IMR-90 (cell line): ENCODE measurements around the gene IRAK3. TPM values are rescaled to one million over a fixed set of nuclear protein-coding genes. Genes with fewer than 3 reads are reported as not detected.

Experiments used
- ATAC-seq: fragments of 200-7000 bp; cut with Tn5 transposase; 2 replicates; pipeline ENCODE4 v1.9.1; 2020; ENCODE audit warnings: low read depth, mild to moderate bottlenecking, moderate library complexity
- BruUV-seq: library from RNA; stranded (reverse); fragments of 400-500 nt; replicated peaks from 2 replicates; lab custom pipeline; 2021; lab: Mats Ljungman, UMichigan
- CTCF ChIA-PET: fragments of 300-600 bp; formaldehyde crosslinking; extraction: SDS; loops from one replicate; lab custom pipeline; 2021; ENCODE audit warnings: antibody characterized with exemption; lab: Yijun Ruan, JAX
- POLR2A ChIA-PET: fragments of 300-600 bp; sonication (Branson Sonifier 250); formaldehyde crosslinking; loops from one replicate; lab custom pipeline; 2022; ENCODE audit warnings: antibody characterized with exemption; ENCODE audit not compliant: unreplicated experiment; lab: Charles Lee
- DNase-seq: peaks from one replicate; pipeline ENCODE4 v3.0.0; 2013
- H2AFZ ChIP-seq: replicated peaks from 2 replicates; pipeline ENCODE3; 2013; ENCODE audit warnings: low read length, mild to moderate bottlenecking; ENCODE audit not compliant: poor library complexity
- H2AK5ac ChIP-seq: 2 replicates; pipeline ENCODE4 v1.6.1; 2013; ENCODE audit warnings: low read depth, low read length, inconsistent platforms
- H2AK9ac ChIP-seq: replicated peaks from 2 replicates; pipeline ENCODE3; 2013; ENCODE audit warnings: mild to moderate bottlenecking, low read depth, low read length, moderate library complexity; ENCODE audit not compliant: poor library complexity
- H2BK120ac ChIP-seq: 2 replicates; pipeline ENCODE4 v1.6.1; 2013; ENCODE audit warnings: low read depth, low read length, inconsistent platforms
- H2BK15ac ChIP-seq: 3 replicates; pipeline ENCODE4 v1.6.1; 2013; ENCODE audit warnings: low read depth, low read length, inconsistent platforms
- H2BK20ac ChIP-seq: 2 replicates; pipeline ENCODE4 v1.6.1; 2013; ENCODE audit warnings: low read depth, mild to moderate bottlenecking, inconsistent platforms, low read length, moderate library complexity
- H2BK5ac ChIP-seq: 2 replicates; pipeline ENCODE4 v1.6.1; 2013; ENCODE audit warnings: mild to moderate bottlenecking, low read depth, low read length, inconsistent platforms; ENCODE audit not compliant: poor library complexity, severe bottlenecking
- H3K14ac ChIP-seq: replicated peaks from 2 replicates; pipeline ENCODE4 v1.6.1; 2013; ENCODE audit warnings: low read depth, low read length, inconsistent platforms
- H3K18ac ChIP-seq: 2 replicates; pipeline ENCODE4 v1.6.1; 2013; ENCODE audit warnings: low read depth, low read length, control low read depth
- H3K23ac ChIP-seq: 2 replicates; pipeline ENCODE4 v1.6.1; 2013; ENCODE audit warnings: low read depth, low read length, inconsistent platforms
- H3K27ac ChIP-seq: 2 replicates; pipeline ENCODE4 v1.5.1; 2013; ENCODE audit warnings: mild to moderate bottlenecking, control low read depth, low read length; ENCODE audit not compliant: insufficient read depth
- H3K27me3 ChIP-seq: 2 replicates; pipeline ENCODE4 v1.6.1; 2013; ENCODE audit warnings: low read length; ENCODE audit not compliant: control insufficient read depth, insufficient read depth
- H3K36me3 ChIP-seq: 2 replicates; pipeline ENCODE4 v1.6.1; 2013; ENCODE audit warnings: low read length, mixed read lengths; ENCODE audit not compliant: control insufficient read depth, insufficient read depth
- H3K4ac ChIP-seq: 2 replicates; pipeline ENCODE4 v1.6.1; 2013; ENCODE audit warnings: low read depth, low read length, inconsistent platforms
- H3K4me1 ChIP-seq: 2 replicates; pipeline ENCODE4 v1.6.1; 2013; ENCODE audit warnings: low read length, mixed read lengths; ENCODE audit not compliant: control insufficient read depth, insufficient read depth
- H3K4me2 ChIP-seq: 2 replicates; pipeline ENCODE4 v1.6.1; 2013; ENCODE audit warnings: low read depth, mild to moderate bottlenecking, control low read depth, low read length, moderate library complexity
- H3K4me3 ChIP-seq: 2 replicates; pipeline ENCODE4 v1.5.1; 2013; ENCODE audit warnings: low read depth, mild to moderate bottlenecking, control low read depth, low read length, moderate library complexity; ENCODE audit not compliant: insufficient read depth
- H3K56ac ChIP-seq: 2 replicates; pipeline ENCODE4 v1.6.1; 2013; ENCODE audit warnings: low read length, inconsistent platforms; ENCODE audit not compliant: insufficient read depth; ENCODE audit errors: extremely low read depth
- H3K79me1 ChIP-seq, 2 experiments: 2 replicates each; pipeline ENCODE4 v1.6.1; 2013; ENCODE audit warnings: low read length in 2 of 2, inconsistent platforms in 1 of 2, low read depth in 1 of 2
- H3K9ac ChIP-seq: 2 replicates; pipeline ENCODE4 v1.6.1; 2013; ENCODE audit warnings: low read depth, low read length, control low read depth
- H3K9me1 ChIP-seq: 2 replicates; pipeline ENCODE4 v1.6.1; 2013; ENCODE audit warnings: low read length, inconsistent platforms; ENCODE audit not compliant: insufficient read depth
- H3K9me3 ChIP-seq: 2 replicates; pipeline ENCODE4 v1.6.1; 2013; ENCODE audit warnings: low read length; ENCODE audit not compliant: control insufficient read depth, insufficient read depth
- H4K20me1 ChIP-seq: 2 replicates; pipeline ENCODE4 v1.6.1; 2013; ENCODE audit warnings: low read length, inconsistent platforms; ENCODE audit not compliant: insufficient read depth
- H4K5ac ChIP-seq: 2 replicates; pipeline ENCODE4 v1.6.1; 2013; ENCODE audit warnings: mild to moderate bottlenecking, low read depth, low read length, control low read depth
- H4K8ac ChIP-seq, 2 experiments: 2 replicates each; pipeline ENCODE4 v1.6.1; 2013; ENCODE audit warnings: low read depth in 2 of 2, low read length in 2 of 2, control low read depth in 1 of 2, inconsistent platforms in 1 of 2
- H4K91ac ChIP-seq: 2 replicates; pipeline ENCODE4 v1.6.1; 2013; ENCODE audit warnings: low read depth, low read length, inconsistent platforms; ENCODE audit not compliant: insufficient read depth
- BHLHE40 ChIP-seq: fragments of 150-350 bp; IDR thresholded peaks from 2 replicates; pipeline ENCODE4 v1.6.1; 2016; ENCODE audit warnings: mild to moderate bottlenecking, low read depth, low read length
- CEBPB ChIP-seq: IDR thresholded peaks from 2 replicates; pipeline ENCODE4 v1.6.1; 2012; ENCODE audit warnings: low read depth, low read length, improper control_type of control experiment
- CHD1 ChIP-seq: IDR thresholded peaks from 2 replicates; pipeline ENCODE4 v1.6.1; 2012; ENCODE audit warnings: low read depth, low read length, improper control_type of control experiment
- FOS ChIP-seq: fragments of 150-350 bp; IDR thresholded peaks from 2 replicates; pipeline ENCODE4 v1.6.1; 2016; ENCODE audit warnings: low read depth, low read length
- MAFK ChIP-seq: IDR thresholded peaks from 2 replicates; pipeline ENCODE4 v1.6.1; 2012; ENCODE audit warnings: low read depth, low read length, improper control_type of control experiment
- MAZ ChIP-seq: IDR thresholded peaks from 2 replicates; pipeline ENCODE4 v1.6.1; 2012; ENCODE audit warnings: low read depth, mild to moderate bottlenecking, low read length, improper control_type of control experiment, moderate library complexity, borderline replicate concordance
- MXI1 ChIP-seq: IDR thresholded peaks from 2 replicates; pipeline ENCODE4 v1.6.1; 2012; ENCODE audit warnings: low read depth, mild to moderate bottlenecking, low read length, moderate library complexity, borderline replicate concordance
- NFE2L2 ChIP-seq: fragments of 150-350 bp; IDR thresholded peaks from 2 replicates; pipeline ENCODE4 v1.6.1; 2016; ENCODE audit warnings: low read depth, mild to moderate bottlenecking, low read length
- POLR2A ChIP-seq: IDR thresholded peaks from 2 replicates; pipeline ENCODE4 v1.6.1; 2012; ENCODE audit warnings: mild to moderate bottlenecking, low read depth, low read length
- RAD21 ChIP-seq: IDR thresholded peaks from 2 replicates; pipeline ENCODE4 v1.6.1; 2012; ENCODE audit warnings: low read length, improper control_type of control experiment
- RCOR1 ChIP-seq: IDR thresholded peaks from 2 replicates; pipeline ENCODE4 v1.6.1; 2012; ENCODE audit warnings: mild to moderate bottlenecking, low read length, improper control_type of control experiment; ENCODE audit not compliant: insufficient replicate concordance
- RFX5 ChIP-seq: IDR thresholded peaks from 2 replicates; pipeline ENCODE4 v1.8.0; 2012; ENCODE audit warnings: low read depth, mild to moderate bottlenecking, low read length, moderate library complexity
- SMC3 ChIP-seq: fragments of 150-350 bp; IDR thresholded peaks from 2 replicates; pipeline ENCODE4 v1.6.1; 2016; ENCODE audit warnings: low read depth, mild to moderate bottlenecking, antibody characterized with exemption, low read length, moderate library complexity
- WGBS, 2 experiments: methylation state at CpG; one replicate each; pipeline versions ENCODE4 v1.1.5 to v1.1.7; 2013; ENCODE audit warnings: missing lambda C conversion rate in 2 of 2; ENCODE audit not compliant: insufficient read length in 1 of 2; ENCODE audit errors: extremely low coverage in 2 of 2; 5-methylcytosine and 5-hydroxymethylcytosine counted together
- dilution Hi-C: fragments of 300-500 bp; cut with HindIII; formaldehyde crosslinking; loops from one replicate; pipeline ENCODE4 v1.14.3; 2018; ENCODE audit warnings: low sequenced_read_pairs; ENCODE audit not compliant: unreplicated experiment
- in situ Hi-C: fragments of 300-500 bp; cut with MboI; formaldehyde crosslinking; loops from 3 replicates; pipeline ENCODE4 v1.14.3; 2019; ENCODE audit warnings: low sequenced_read_pairs, inconsistent platforms, mixed read lengths
- intact Hi-C: fragments of 100-400 bp; cut with micrococcal nuclease; formaldehyde crosslinking; loops from 2 replicates; pipeline ENCODE4 v1.10.0; 2022
- polyA plus RNA-seq, 3 experiments: library from polyadenylated mRNA; depleted of rRNA; stranded (reverse); fragments of >200 nt; gene quantifications; 2 replicates each; pipeline ENCODE4 v1.2.3, GENCODE V29; 2012; ENCODE audit warnings: low replicate concordance in 1 of 3
- total RNA-seq: library from RNA; depleted of rRNA; stranded (reverse); fragments of >200 nt; gene quantifications from 2 replicates; pipeline ENCODE4 v1.2.3, GENCODE V29; 2012
- TF ChIP-seq, protein P1 (sequence below): fragments of 150-350 bp; IDR thresholded peaks from 2 replicates; pipeline ENCODE4 v1.6.1; 2016; ENCODE audit warnings: low read depth, mild to moderate bottlenecking, low read length, moderate library complexity, borderline replicate concordance
- TF ChIP-seq, protein P2 (sequence below): fragments of 150-350 bp; IDR thresholded peaks from 2 replicates; pipeline ENCODE4 v1.6.1; 2017; ENCODE audit warnings: mild to moderate bottlenecking, antibody characterized with exemption, low read length, low read depth
- TF ChIP-seq, protein P3 (sequence below): conservative IDR thresholded peaks from 2 replicates; pipeline ENCODE4 v1.5.1; 2012; ENCODE audit warnings: mild to moderate bottlenecking, low read depth, low read length, improper control_type of control experiment

Gene IRAK3
- total and polyA plus RNA-seq, 2 of the 4 experiments (the other 2 are of a cell fraction) = 0.53 to 0.72 TPM

DNA sequence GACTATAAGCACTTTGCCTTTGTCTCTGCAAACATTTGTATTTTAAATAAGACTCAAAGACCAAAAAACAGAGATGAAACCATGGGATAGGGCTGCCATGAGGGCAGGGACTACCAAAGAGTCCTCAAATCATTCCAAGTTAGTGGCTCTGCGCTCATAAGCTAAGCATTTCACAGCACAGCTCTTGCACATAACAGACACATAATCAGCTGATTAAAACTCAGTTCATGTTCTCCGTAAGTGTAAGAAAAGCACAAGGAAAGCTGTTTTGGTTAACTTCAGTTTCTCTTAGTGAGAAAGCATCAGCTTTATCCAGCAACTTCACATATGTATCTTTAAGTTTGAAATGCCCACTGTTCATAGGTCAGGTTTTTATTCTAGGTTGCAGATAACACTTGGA lies 54.9 kb downstream of the IRAK3 start:
- H3K18ac ChIP-seq = no peak overlapping the region
- no peak overlapping the region for H4K5ac ChIP-seq
- no peak overlapping the region for H3K27ac ChIP-seq
- H2BK120ac ChIP-seq = no peak overlapping the region
- no peak overlapping the region for H3K23ac ChIP-seq
- H3K4me1 ChIP-seq = peaks cover 1% of the 10 kb centered on the region; the same call in 1 of the 2 replicates
- H3K4ac ChIP-seq = no peak overlapping the region
- no peak overlapping the region for H3K56ac ChIP-seq
- H4K91ac ChIP-seq = no peak overlapping the region
- whole genome bisulfite sequencing, 2 experiments = no CpG with 5 or more reads among the region's 2 CpGs
- intact Hi-C loops (loop anchor here (2.0 kb wide), 1 partner anchor 49 kb away; no protein-coding TSS in a partner anchor), dilution Hi-C loops (no loop called here), in situ Hi-C loops (no loop called here)
- TF ChIP-seq MXI1 (no peak), RFX5 (no peak), POLR2A (no peak), BHLHE40 (no peak), CHD1 (no peak), MAZ (no peak), SMC3 (no peak), FOS (no peak), MAFK (no peak), NFE2L2 (no peak), RAD21 (no peak), RCOR1 (no peak), CEBPB (no peak)
- TF ChIP-seq, protein P1, sequence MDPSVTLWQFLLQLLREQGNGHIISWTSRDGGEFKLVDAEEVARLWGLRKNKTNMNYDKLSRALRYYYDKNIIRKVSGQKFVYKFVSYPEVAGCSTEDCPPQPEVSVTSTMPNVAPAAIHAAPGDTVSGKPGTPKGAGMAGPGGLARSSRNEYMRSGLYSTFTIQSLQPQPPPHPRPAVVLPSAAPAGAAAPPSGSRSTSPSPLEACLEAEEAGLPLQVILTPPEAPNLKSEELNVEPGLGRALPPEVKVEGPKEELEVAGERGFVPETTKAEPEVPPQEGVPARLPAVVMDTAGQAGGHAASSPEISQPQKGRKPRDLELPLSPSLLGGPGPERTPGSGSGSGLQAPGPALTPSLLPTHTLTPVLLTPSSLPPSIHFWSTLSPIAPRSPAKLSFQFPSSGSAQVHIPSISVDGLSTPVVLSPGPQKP = no peak
- TF ChIP-seq, protein P2, sequence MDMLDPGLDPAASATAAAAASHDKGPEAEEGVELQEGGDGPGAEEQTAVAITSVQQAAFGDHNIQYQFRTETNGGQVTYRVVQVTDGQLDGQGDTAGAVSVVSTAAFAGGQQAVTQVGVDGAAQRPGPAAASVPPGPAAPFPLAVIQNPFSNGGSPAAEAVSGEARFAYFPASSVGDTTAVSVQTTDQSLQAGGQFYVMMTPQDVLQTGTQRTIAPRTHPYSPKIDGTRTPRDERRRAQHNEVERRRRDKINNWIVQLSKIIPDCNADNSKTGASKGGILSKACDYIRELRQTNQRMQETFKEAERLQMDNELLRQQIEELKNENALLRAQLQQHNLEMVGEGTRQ = no peak
- TF ChIP-seq, protein P3, sequence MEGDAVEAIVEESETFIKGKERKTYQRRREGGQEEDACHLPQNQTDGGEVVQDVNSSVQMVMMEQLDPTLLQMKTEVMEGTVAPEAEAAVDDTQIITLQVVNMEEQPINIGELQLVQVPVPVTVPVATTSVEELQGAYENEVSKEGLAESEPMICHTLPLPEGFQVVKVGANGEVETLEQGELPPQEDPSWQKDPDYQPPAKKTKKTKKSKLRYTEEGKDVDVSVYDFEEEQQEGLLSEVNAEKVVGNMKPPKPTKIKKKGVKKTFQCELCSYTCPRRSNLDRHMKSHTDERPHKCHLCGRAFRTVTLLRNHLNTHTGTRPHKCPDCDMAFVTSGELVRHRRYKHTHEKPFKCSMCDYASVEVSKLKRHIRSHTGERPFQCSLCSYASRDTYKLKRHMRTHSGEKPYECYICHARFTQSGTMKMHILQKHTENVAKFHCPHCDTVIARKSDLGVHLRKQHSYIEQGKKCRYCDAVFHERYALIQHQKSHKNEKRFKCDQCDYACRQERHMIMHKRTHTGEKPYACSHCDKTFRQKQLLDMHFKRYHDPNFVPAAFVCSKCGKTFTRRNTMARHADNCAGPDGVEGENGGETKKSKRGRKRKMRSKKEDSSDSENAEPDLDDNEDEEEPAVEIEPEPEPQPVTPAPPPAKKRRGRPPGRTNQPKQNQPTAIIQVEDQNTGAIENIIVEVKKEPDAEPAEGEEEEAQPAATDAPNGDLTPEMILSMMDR = no peak
- H3K9me1 ChIP-seq = no peaks in the 10 kb centered on the region
- no peak overlapping the region for H2AK9ac ChIP-seq
- H2AK5ac ChIP-seq = no peak overlapping the region
- H4K20me1 ChIP-seq = no peaks in the 10 kb centered on the region
- H3K79me1 ChIP-seq = no peaks in the 10 kb centered on the region
- no TSS peak for BruUV-seq
- H3K9me3 ChIP-seq = no peaks in the 10 kb centered on the region
- H2AFZ ChIP-seq = no peak overlapping the region
- H3K14ac ChIP-seq = no peak overlapping the region
- no peak overlapping the region for H2BK20ac ChIP-seq
- H3K9ac ChIP-seq = no peak overlapping the region
- ATAC-seq (no peak), DNase-seq (no peak)
- H3K4me3 ChIP-seq = no peak overlapping the region
- H3K36me3 ChIP-seq = no peaks in the 10 kb centered on the region
- H3K27me3 ChIP-seq = no peaks in the 10 kb centered on the region
- H2BK15ac ChIP-seq = no peak overlapping the region
- ChIA-PET CTCF (interaction anchor here (1.5 kb wide), 1 partner anchor 26 kb away, joined by 4 read pairs; no protein-coding TSS in a partner anchor), POLR2A (interaction anchor here (0.6 kb wide), 1 partner anchor 195 kb away, joined by 3 read pairs; no protein-coding TSS in a partner anchor)
- no peak overlapping the region for H2BK5ac ChIP-seq
- H4K8ac ChIP-seq = no peak overlapping the region
- no peak overlapping the region for H3K4me2 ChIP-seq
